ENCODE data around the gene NFS1.
"Not testable (repeated sequence)": the region's sequence is repeated elsewhere in the genome, so short reads cannot be mapped to it uniquely, and the experiment has no call there.

The NFS1 gene

GRCh38 chr20:35729283-35729807, 30.2 kb upstream of the NFS1 start:
- DNase-seq (ENCODE audit: low read depth), result no peak
- H3K4me3 ChIP-seq (ENCODE audit: control insufficient read depth, low read depth, low read length), result no peak overlapping the region
- no peak for TF ChIP-seq CTCF (IDR thresholded peaks at IDR 0.05; ENCODE audit: control insufficient read depth, insufficient read depth, low read depth, low read length, missing control alignments)

- H3K4me3 ChIP-seq (ENCODE audit: control insufficient read depth, low read depth, low read length), result no peak overlapping the region
- DNase-seq (ENCODE audit: low read depth), result no peak
- no peak for TF ChIP-seq CTCF (IDR thresholded peaks at IDR 0.05; ENCODE audit: control insufficient read depth, insufficient read depth, low read depth, low read length, missing control alignments)
Observed at GRCh38 chr20:35726842-35727711, 27.9 kb upstream of the NFS1 start.

- no peak for TF ChIP-seq CTCF (IDR thresholded peaks at IDR 0.05; ENCODE audit: control insufficient read depth, insufficient read depth, low read depth, low read length, missing control alignments)
- no peak for DNase-seq (ENCODE audit: low read depth)
- no peak overlapping the region for H3K4me3 ChIP-seq (ENCODE audit: control insufficient read depth, low read depth, low read length)
Observed at GRCh38 chr20:35724321-35725230, 25.4 kb upstream of the NFS1 start.

- not testable (repeated sequence) for DNase-seq (ENCODE audit: low read depth); H3K4me3 ChIP-seq (ENCODE audit: control insufficient read depth, low read depth, low read length)
Observed at GRCh38 chr20:35723652-35724320, 24.6 kb upstream of the NFS1 start.

- H3K4me3 ChIP-seq (ENCODE audit: control insufficient read depth, low read depth, low read length); DNase-seq (ENCODE audit: low read depth): not testable (repeated sequence)
Observed at GRCh38 chr20:35723275-35723639, 24.1 kb upstream of the NFS1 start.

- H3K4me3 ChIP-seq (ENCODE audit: control insufficient read depth, low read depth, low read length), result no peak overlapping the region
- no peak for DNase-seq (ENCODE audit: low read depth)
- no peak for TF ChIP-seq CTCF (IDR thresholded peaks at IDR 0.05; ENCODE audit: control insufficient read depth, insufficient read depth, low read depth, low read length, missing control alignments)
Observed at GRCh38 chr20:35721621-35722020, 22.5 kb upstream of the NFS1 start.

GRCh38 chr20:35721219-35721618, 22.1 kb upstream of the NFS1 start:
- no peak for TF ChIP-seq CTCF (IDR thresholded peaks at IDR 0.05; ENCODE audit: control insufficient read depth, insufficient read depth, low read depth, low read length, missing control alignments)
- no peak overlapping the region for H3K4me3 ChIP-seq (ENCODE audit: control insufficient read depth, low read depth, low read length)
- DNase-seq (ENCODE audit: low read depth), result no peak

Data from AG09309 (cell line).